Measurements from ENCODE around the gene KREMEN2.

DNA sequence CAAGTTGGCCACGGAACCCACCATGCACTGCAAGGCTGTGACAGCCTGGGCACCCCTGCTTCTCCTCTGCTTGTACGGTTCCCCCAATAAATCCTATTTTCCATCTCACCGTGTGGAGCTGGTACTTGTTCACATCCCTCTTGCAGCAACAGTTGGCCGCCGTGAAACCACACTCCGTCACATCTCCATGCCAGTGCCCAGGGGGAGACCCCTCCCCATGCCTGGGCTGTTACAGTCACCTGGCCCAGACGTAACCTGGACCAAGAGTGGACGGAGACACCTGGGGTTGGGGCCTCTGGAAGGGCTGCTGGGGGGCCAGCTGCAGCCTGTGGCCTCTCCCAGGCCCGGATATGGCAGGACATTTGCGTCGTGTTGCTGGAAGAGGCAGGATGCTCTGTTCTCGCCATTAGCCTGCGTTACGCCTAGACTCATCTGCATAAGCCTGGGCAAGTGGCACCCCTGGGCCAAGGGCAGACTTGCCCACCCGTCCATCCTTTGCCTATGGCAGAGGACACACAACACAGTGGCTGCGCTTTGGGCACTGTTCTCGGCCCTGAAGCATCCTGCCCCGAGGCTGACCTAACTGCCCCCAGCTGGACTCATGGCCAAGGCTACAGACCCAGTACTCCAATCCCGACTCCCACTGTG lies 14.2 kb upstream of the KREMEN2 start:
- TF ChIP-seq, protein P1, sequence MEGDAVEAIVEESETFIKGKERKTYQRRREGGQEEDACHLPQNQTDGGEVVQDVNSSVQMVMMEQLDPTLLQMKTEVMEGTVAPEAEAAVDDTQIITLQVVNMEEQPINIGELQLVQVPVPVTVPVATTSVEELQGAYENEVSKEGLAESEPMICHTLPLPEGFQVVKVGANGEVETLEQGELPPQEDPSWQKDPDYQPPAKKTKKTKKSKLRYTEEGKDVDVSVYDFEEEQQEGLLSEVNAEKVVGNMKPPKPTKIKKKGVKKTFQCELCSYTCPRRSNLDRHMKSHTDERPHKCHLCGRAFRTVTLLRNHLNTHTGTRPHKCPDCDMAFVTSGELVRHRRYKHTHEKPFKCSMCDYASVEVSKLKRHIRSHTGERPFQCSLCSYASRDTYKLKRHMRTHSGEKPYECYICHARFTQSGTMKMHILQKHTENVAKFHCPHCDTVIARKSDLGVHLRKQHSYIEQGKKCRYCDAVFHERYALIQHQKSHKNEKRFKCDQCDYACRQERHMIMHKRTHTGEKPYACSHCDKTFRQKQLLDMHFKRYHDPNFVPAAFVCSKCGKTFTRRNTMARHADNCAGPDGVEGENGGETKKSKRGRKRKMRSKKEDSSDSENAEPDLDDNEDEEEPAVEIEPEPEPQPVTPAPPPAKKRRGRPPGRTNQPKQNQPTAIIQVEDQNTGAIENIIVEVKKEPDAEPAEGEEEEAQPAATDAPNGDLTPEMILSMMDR (IDR thresholded peaks at IDR 0.05), result no peak
- TF ChIP-seq POLR2A (IDR thresholded peaks at IDR 0.05), result no peak

Measured in prostate gland (tissue), 2 donors.